Large intestine (tissue), 3 donors: ENCODE measurements around the gene HOMEZ. TPM values are rescaled to one million over a fixed set of nuclear protein-coding genes. Genes with fewer than 3 reads are reported as not detected.

Experiments used
- DNase-seq, 2 donors: peaks; one replicate each; pipeline versions ENCODE4 v3.0.0 to v3.0.0-alpha.2; 2013
- H3K27ac ChIP-seq: one replicate; pipeline ENCODE4 v1.5.1; 2013; ENCODE audit warnings: low read length
- H3K27me3 ChIP-seq: 2 replicates; pipeline ENCODE4 v1.6.1; 2013; ENCODE audit warnings: low read length; ENCODE audit not compliant: control insufficient read depth, insufficient read depth
- H3K36me3 ChIP-seq: 2 replicates; pipeline ENCODE4 v1.6.1; 2013; ENCODE audit warnings: low read length; ENCODE audit not compliant: control insufficient read depth, insufficient read depth
- H3K4me1 ChIP-seq: one replicate; pipeline ENCODE4 v1.6.1; 2013; ENCODE audit warnings: low read length; ENCODE audit not compliant: control insufficient read depth, insufficient read depth
- H3K4me3 ChIP-seq: one replicate; pipeline ENCODE4 v1.5.1; 2013; ENCODE audit warnings: low read length
- H3K9me3 ChIP-seq: one replicate; pipeline ENCODE4 v1.6.1; 2013; ENCODE audit warnings: mild to moderate bottlenecking, low read depth, low read length, moderate library complexity; ENCODE audit not compliant: control insufficient read depth
- WGBS: methylation state at CpG from one replicate; pipeline ENCODE4 v1.1.5; 2013; ENCODE audit warnings: low lambda C conversion rate; ENCODE audit not compliant: insufficient coverage; 5-methylcytosine and 5-hydroxymethylcytosine counted together
- polyA plus RNA-seq: library from polyadenylated mRNA; unstranded; fragments of 120-200 nt; gene quantifications from one replicate; pipeline ENCODE4 v1.2.1, GENCODE V29; 2013

The HOMEZ gene
- polyA plus RNA-seq, 1 donor = 15.7 TPM

- H3K9me3 ChIP-seq = no peaks in the 10 kb centered on the region
- WGBS = no CpG with 5 or more reads among the region's 5 CpGs
- H3K4me1 ChIP-seq = peaks cover 25% of the 10 kb centered on the region
These were observed 21.2 kb upstream of the HOMEZ start for GRCh38 chr14:23307146-23307530.

DNA sequence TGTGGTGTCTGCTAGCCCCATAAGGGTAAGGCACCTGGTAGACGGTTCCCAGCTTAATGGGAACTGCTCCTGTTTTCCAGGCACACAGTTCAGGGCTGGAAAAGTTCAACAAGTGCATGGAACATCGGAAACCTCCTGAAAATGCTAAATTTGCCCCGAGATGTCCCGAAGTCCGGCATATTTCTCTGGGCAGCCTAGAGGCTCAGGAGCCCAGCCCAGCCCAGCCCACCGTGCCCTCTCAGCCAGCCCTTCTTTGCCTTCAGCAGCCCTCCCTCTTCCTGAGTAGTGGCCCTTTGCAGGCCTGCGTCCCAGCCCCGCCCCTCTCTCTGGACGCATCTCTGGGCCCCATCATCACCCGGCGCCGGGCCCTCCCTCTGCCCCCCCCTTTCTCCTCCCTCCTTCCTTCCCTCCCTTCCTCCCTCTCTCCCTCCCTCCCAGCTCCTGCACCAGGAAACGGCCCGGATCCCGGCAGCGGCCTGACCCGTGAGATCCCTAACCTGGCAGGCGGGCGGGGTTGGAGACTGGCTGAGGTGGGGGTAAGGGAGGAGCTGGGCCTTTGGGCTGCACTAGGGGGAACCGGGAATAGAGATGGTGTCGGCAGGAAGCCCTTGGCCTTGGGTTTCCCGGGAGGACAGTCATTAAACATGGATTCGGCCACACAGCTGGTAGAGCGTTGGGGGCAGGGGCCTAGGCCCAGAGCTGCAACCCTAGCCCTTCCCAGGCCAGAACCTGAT, 20.6 kb upstream of the HOMEZ start, which contains the start of gene BCL2L2:
TSS of gene BCL2L2 (plus strand) at position 422 of the 734 bp plus-strand sequence. CDS start 935 bp downstream, outside the sequence.
- Histone ChIP-seq H3K9me3 (no peaks in the 10 kb centered on the region), H3K4me3 (peak within 1 kb of the TSS; percentile 91), H3K36me3 (peaks cover 37% of the 10 kb centered on the region), H3K27ac (peak within 1 kb of the TSS; percentile 94), H3K4me1 (peaks cover 25% of the 10 kb centered on the region), H3K27me3 (no peaks in the 10 kb centered on the region)
- peak; percentile 94 to 97 for DNase-seq
- WGBS = 0% methylated on average over 1 of the region's 24 CpGs

More at GRCh38 chr14:23307146-23307530, 21.2 kb upstream of the HOMEZ start:
- peaks cover 40% of the 10 kb centered on the region for H3K36me3 ChIP-seq
- DNase-seq = no peak
- peak overlapping the region; percentile 91 for H3K4me3 ChIP-seq
- peak overlapping the region; percentile 94 for H3K27ac ChIP-seq
- no peaks in the 10 kb centered on the region for H3K27me3 ChIP-seq

- peaks cover 11% of the 10 kb centered on the region for H3K36me3 ChIP-seq
- WGBS = 19% methylated on average over 3 of the region's 81 CpGs
- no peaks in the 10 kb centered on the region for H3K27me3 ChIP-seq
- H3K4me3 ChIP-seq = peak within 1 kb of the TSS; percentile 45
- H3K27ac ChIP-seq = peak within 1 kb of the TSS; percentile 97
- peak; percentile 63 to 83 for DNase-seq
- H3K9me3 ChIP-seq = no peaks in the 10 kb centered on the region
- H3K4me1 ChIP-seq = peaks cover 17% of the 10 kb centered on the region
These were observed 16.6 kb upstream of the HOMEZ start, which contains the start of gene PPP1R3E for GRCh38 chr14:23302290-23303225. PPP1R3E (minus strand) TSS chr14:23302859; CDS start chr14:23302576, 283 bp downstream.

- H3K4me3 ChIP-seq = peak overlapping the region; percentile 45
- peak overlapping the region; percentile 97 for H3K27ac ChIP-seq
- peaks cover 16% of the 10 kb centered on the region for H3K36me3 ChIP-seq
- no peaks in the 10 kb centered on the region for H3K9me3 ChIP-seq
- no peaks in the 10 kb centered on the region for H3K27me3 ChIP-seq
- H3K4me1 ChIP-seq = peaks cover 15% of the 10 kb centered on the region
- DNase-seq = no peak
- no CpG with 5 or more reads among the region's 25 CpGs for WGBS
These were observed 16.0 kb upstream of the HOMEZ start for GRCh38 chr14:23301969-23302289.

DNA sequence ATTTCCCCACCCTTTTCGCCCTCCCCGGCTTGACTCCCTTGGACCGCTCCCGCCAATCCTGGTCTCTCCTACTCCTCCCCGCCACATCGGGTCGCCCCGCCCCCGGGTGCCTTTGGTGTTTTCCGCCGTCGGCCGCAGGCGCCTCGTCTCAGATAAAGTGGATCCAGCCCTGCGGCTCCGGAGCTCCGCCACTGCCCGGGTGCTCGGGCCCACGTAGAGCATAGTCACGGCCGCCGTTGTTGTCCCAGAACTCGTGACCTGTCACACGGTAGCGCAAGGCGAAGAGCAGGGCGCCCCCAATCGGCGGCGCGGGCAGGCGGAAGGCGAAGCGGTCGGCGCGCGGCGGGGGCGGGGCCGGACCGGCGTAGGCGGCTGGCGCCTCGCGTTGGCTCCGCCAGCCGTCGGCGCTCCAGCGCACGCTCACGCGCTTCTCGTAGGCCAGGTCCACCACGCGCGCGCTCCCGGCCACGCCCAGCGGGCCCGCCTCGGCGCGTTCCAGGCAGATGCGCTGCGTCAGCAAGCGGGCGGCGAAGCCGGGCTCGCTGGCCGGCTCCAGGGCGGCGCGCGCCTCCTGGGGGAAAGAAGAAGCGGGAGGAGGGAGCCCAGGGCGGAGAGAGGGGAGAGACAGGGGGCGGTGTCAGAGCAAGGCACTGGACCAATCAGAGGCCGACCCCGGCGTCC, 15.5 kb upstream of the HOMEZ start:
- Histone ChIP-seq H3K27ac (peak overlapping the region; percentile 99), H3K36me3 (peaks cover 16% of the 10 kb centered on the region), H3K4me3 (peak overlapping the region; percentile 70), H3K4me1 (peaks cover 15% of the 10 kb centered on the region), H3K27me3 (no peaks in the 10 kb centered on the region), H3K9me3 (no peaks in the 10 kb centered on the region)
- DNase-seq = peak; percentile 100
- WGBS = 0% methylated on average over 2 of the region's 87 CpGs

DNA sequence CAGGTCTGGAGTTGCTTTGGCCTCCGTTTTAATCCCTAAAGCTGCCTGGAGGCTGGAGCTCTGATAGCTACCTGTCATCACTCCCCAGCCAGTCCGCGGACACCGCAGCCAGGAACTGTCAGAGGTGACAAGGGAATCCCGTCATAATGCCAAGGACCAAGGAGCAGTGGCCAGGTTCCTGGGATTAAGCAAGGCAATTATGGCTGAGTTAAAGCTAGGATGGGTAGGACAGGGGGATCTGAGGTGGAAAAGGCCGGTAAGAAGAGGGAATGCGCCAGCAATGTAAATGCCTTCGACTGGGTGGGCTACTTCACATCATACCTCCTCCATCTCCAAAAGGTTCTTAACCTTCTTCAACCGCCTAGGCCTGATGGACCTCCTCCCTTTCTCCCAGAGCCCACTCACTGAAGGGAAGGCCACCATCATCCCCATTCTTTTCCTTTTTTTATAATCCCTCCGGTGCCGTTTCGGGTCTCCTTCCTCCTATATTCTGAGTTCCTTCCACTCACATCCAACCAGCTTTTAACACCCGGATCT, 14.8 kb upstream of the HOMEZ start:
- Histone ChIP-seq H3K27ac (peak overlapping the region; percentile 99), H3K4me1 (peaks cover 13% of the 10 kb centered on the region), H3K4me3 (peak overlapping the region; percentile 70), H3K27me3 (no peaks in the 10 kb centered on the region), H3K9me3 (no peaks in the 10 kb centered on the region), H3K36me3 (peaks cover 16% of the 10 kb centered on the region)
- WGBS = 0% methylated on average over 1 of the region's 13 CpGs
- peak; percentile 40 to 72 for DNase-seq

- Histone ChIP-seq H3K4me1 (peaks cover 11% of the 10 kb centered on the region), H3K4me3 (peak overlapping the region; percentile 70), H3K36me3 (peaks cover 16% of the 10 kb centered on the region), H3K27me3 (no peaks in the 10 kb centered on the region), H3K27ac (peak overlapping the region; percentile 99), H3K9me3 (no peaks in the 10 kb centered on the region)
- no CpG with 5 or more reads among the region's 10 CpGs for WGBS
- DNase-seq = no peak
These were observed 14.2 kb upstream of the HOMEZ start for GRCh38 chr14:23299986-23300686.

- DNase-seq = peak; percentile 54 to 59
- Histone ChIP-seq H3K27me3 (peaks cover under 1% of the 10 kb centered on the region), H3K4me1 (peaks cover 13% of the 10 kb centered on the region), H3K27ac (peak overlapping the region; percentile 8), H3K4me3 (no peak overlapping the region), H3K36me3 (peaks cover 16% of the 10 kb centered on the region), H3K9me3 (no peaks in the 10 kb centered on the region)
- no CpG with 5 or more reads among the region's 2 CpGs for WGBS
These were observed 13.5 kb upstream of the HOMEZ start for GRCh38 chr14:23299211-23299957.

DNA sequence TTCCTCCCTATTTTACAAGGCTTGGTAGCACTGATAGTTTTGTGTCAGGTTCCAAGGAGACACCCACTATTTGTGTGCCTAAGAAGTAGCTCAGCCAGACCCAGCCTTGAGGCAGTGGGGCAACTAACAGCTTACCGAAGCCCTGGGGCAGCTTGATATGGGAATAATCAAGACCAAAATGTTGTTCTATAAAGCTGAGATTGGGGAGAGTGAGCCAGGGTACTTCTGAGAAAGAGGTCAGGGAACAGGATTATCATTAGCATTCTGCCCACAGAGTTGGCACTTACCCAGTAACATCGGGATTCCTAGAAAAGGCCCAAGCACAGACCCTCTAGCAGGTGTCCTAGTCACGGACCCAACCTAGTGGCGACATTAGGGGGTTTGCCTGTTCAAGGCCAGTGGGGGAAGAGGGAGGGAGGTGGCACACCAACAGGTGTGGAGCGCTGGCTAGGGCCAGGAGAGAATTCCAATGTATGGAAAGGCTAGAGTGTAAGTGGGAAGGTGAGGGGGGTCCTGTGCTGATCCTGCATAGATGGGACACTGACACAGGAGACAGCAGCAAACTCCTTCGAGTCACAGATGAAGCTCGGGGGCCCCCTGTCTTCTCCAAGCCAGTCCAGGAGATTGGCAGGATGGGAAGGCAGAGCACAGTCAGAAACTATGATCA, 11.8 kb upstream of the HOMEZ start:
- H3K9me3 ChIP-seq = no peaks in the 10 kb centered on the region
- peaks cover 13% of the 10 kb centered on the region for H3K4me1 ChIP-seq
- H3K36me3 ChIP-seq = peaks cover 16% of the 10 kb centered on the region
- no peak overlapping the region for H3K27ac ChIP-seq
- H3K4me3 ChIP-seq = no peak overlapping the region
- WGBS = 93% methylated on average over 2 of the region's 7 CpGs
- DNase-seq = no peak
- peaks cover 8% of the 10 kb centered on the region for H3K27me3 ChIP-seq
